HG03175 (cell line): Measurements from ENCODE around the gene SFPQ.
"Not testable (repeated sequence)": the region's sequence is repeated elsewhere in the genome, so short reads cannot be mapped to it uniquely, and the experiment has no call there.

Source experiments
- ATAC-seq: cut with Tn5 transposase; IDR thresholded peaks from one replicate; pipeline ENCODE4 v1.9.1; 2021; ENCODE audit warnings: mild to moderate bottlenecking, moderate library complexity; ENCODE audit not compliant: unreplicated experiment

Gene SFPQ

DNA sequence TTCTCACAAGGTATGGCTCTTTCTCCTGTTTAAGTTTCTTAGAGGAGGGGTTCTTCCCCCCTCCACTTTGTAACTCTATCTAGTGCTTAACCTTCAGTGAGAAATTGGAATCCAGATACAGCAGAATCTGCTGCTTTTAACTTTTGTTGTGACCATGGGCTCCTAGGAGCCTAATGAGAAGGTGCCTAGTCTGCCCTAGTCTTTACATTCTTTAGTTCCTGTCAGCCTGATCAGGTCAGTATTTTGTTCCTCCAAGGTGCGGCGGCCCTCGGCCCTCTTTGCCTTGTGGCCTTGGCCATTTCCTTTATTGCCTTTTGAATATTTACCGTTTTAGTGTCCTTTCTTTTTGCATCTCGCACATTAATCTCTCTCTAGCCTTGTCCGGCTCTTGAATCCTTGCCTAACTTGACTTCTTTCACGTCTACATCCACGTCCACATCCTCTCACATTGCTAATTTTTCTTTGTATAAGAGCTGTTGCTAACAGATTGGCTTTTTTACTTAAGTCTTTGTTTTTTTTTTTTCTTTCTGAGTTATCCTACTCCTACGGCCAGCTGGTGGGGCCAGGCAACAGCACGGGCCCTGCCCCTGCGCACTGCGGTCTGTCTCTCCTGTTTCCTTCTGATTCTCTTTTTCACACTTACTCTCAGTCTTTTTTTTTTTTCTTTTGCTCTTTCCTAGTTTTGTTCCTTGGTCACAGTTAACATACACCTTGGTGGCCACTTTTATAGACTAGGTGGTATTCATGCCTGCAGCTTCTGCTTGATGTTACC, 49.0 kb downstream of the SFPQ start:
- no peak for ATAC-seq

DNA sequence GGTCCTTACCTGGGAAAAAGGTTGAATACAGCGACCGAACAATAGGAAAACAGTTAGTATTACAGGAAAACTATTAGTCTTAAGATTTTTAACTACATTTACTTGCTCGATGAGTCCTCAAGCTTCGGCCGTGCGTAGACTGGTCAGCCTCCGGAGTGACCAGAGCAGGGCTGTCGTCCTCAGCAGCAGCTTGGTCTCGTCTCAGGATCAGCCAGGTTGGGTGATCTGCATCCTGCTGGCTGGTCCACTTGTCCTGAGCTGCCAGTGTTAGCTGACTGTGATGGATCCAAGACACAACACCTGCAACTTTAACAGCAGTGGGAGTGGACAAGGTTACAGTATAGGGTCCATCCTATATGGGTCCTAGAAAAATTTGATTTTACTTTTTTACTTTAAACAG, 50.2 kb downstream of the SFPQ start:
- not testable (repeated sequence) for ATAC-seq

- not testable (repeated sequence) for ATAC-seq
Observed at GRCh38 chr1:35142294-35142693, 50.7 kb downstream of the SFPQ start.

- ATAC-seq = not testable (repeated sequence)
Observed at GRCh38 chr1:35137590-35137989, 55.4 kb downstream of the SFPQ start.

GRCh38 chr1:35136780-35137179, 56.2 kb downstream of the SFPQ start:
- no peak for ATAC-seq
